K562 (cell line): ENCODE measurements around the gene MRPS10. TPM values are rescaled to one million over a fixed set of nuclear protein-coding genes. Genes with fewer than 3 reads are reported as not detected.

Experiments used
- CEBPG ChIP-seq, 3 experiments: fragments of 200-800 bp in 1 of 3; sonication (Bioruptor generic) in 1 of 3; sonication (generic) in 1 of 3; formaldehyde crosslinking in 1 of 3; IDR thresholded peaks in 2 of 3; conservative IDR thresholded peaks in 1 of 3; 2 replicates each; pipeline versions ENCODE4 v1.6.1 to v1.8.0; 2016 to 2022; ENCODE audit warnings: missing compliant biosample characterization in 2 of 3, missing genetic modification characterization in 2 of 3, mild to moderate bottlenecking in 1 of 3, missing genetic modification reagents in 1 of 3
- EP400 ChIP-seq: fragments of 450-650 bp; IDR thresholded peaks from 2 replicates; pipeline ENCODE4 v1.6.1; 2017; ENCODE audit warnings: antibody characterized with exemption, mild to moderate bottlenecking, moderate library complexity
- FOXA3 ChIP-seq, 2 experiments: fragments of 450-650 bp in 1 of 2; sonication (generic) in 1 of 2; formaldehyde crosslinking; IDR thresholded peaks in 1 of 2; conservative IDR thresholded peaks in 1 of 2; 2 replicates each; pipeline versions ENCODE4 v1.4.0 to v1.8.0; 2020 to 2022; ENCODE audit warnings: mild to moderate bottlenecking in 2 of 2, missing genetic modification reagents in 1 of 2
- KAT8 ChIP-seq: fragments of 450-650 bp; IDR thresholded peaks from 2 replicates; pipeline ENCODE4 v1.6.1; 2016; ENCODE audit warnings: low read depth, mild to moderate bottlenecking
- L3MBTL2 ChIP-seq: fragments of 450-650 bp; IDR thresholded peaks from 2 replicates; pipeline ENCODE4 v1.6.1; 2016; ENCODE audit warnings: mild to moderate bottlenecking, moderate library complexity
- MAZ ChIP-seq, 2 experiments: fragments of 450-650 bp in 1 of 2; sonication (generic) in 1 of 2; formaldehyde crosslinking; IDR thresholded peaks in 1 of 2; conservative IDR thresholded peaks in 1 of 2; 2 replicates each; pipeline versions ENCODE4 v1.4.0 to v1.5.0; 2020; ENCODE audit warnings: mild to moderate bottlenecking in 1 of 2, missing genetic modification reagents in 1 of 2
- MIER1 ChIP-seq: fragments of 450-650 bp; IDR thresholded peaks from 2 replicates; pipeline ENCODE4 v1.6.1; 2016; ENCODE audit warnings: antibody characterized with exemption, mild to moderate bottlenecking, low read depth
- POLR2AphosphoS2 ChIP-seq: IDR thresholded peaks from 2 replicates; pipeline ENCODE4 v1.6.1; 2012; ENCODE audit warnings: low read length, improper control_type of control experiment
- SP2 ChIP-seq: IDR thresholded peaks from 2 replicates; pipeline ENCODE4 v1.6.1; 2011; ENCODE audit warnings: mild to moderate bottlenecking, low read depth, low read length, moderate library complexity; ENCODE audit not compliant: poor library complexity, severe bottlenecking; ENCODE audit errors: extremely low read depth
- SRSF3 ChIP-seq: fragments of 200-400 bp; formaldehyde crosslinking; IDR thresholded peaks from 2 replicates; pipeline ENCODE4 v1.6.1; 2016; ENCODE audit warnings: mild to moderate bottlenecking, low read length, moderate library complexity; ENCODE audit not compliant: insufficient read depth
- ZNF551 ChIP-seq: fragments of 250-450 bp; sonication (Bioruptor Pico); IDR thresholded peaks from 2 replicates; pipeline ENCODE4 v1.5.0; 2021; ENCODE audit warnings: mild to moderate bottlenecking, moderate library complexity
- polyA plus RNA-seq, 8 experiments: library from polyadenylated mRNA; depleted of rRNA in 4 of 8; stranded (reverse) in 5 of 8; unstranded in 3 of 8; fragments of >200 nt; fragmentation: Nextera tagmentation in 2 of 8; fragmentation: Illumina TruSeq in 1 of 8; extraction: Ambion mirVana in 2 of 8; extraction: Trizol in 1 of 8; gene quantifications; 2 replicates each; pipeline versions ENCODE4 v1.2.1 to v1.2.3, GENCODE V29; 2011 to 2014; ENCODE audit warnings: inconsistent platforms in 1 of 8, missing spikeins in 1 of 8
- total RNA-seq, 7 experiments: library from RNA; depleted of rRNA in 6 of 7; stranded (reverse); fragments of >200 nt in 6 of 7; fragmentation: Illumina TruSeq in 2 of 7; extraction: Trizol in 2 of 7; gene quantifications; 2 replicates each; pipeline versions ENCODE4 v1.2.1 to v1.2.3, GENCODE V29; 2011 to 2021; ENCODE audit warnings: low replicate concordance in 1 of 7
- TF ChIP-seq, protein P1 (sequence below): IDR thresholded peaks from 3 replicates; pipeline ENCODE4 v1.6.1; 2011; ENCODE audit warnings: borderline replicate concordance, mild to moderate bottlenecking, moderate library complexity; ENCODE audit not compliant: insufficient read length; ENCODE audit errors: extremely low read depth
- TF ChIP-seq, protein P2 (sequence below), 3 experiments: IDR thresholded peaks in 2 of 3; conservative IDR thresholded peaks in 1 of 3; 2 replicates each; pipeline ENCODE4 v1.5.1; 2011 to 2012; ENCODE audit warnings: low read length in 3 of 3, mild to moderate bottlenecking in 3 of 3, control low read depth in 2 of 3, improper control_type of control experiment in 1 of 3, inconsistent platforms in 1 of 3, low read depth in 1 of 3, mixed read lengths in 1 of 3, moderate library complexity in 1 of 3; ENCODE audit not compliant: insufficient read depth in 2 of 3
- TF ChIP-seq, protein P3 (sequence below), 2 experiments: fragments of 150-350 bp in 1 of 2; IDR thresholded peaks; 2 replicates each; pipeline ENCODE4 v1.6.1; 2012 to 2016; ENCODE audit warnings: low read depth in 2 of 2, low read length in 2 of 2, mild to moderate bottlenecking in 1 of 2, moderate library complexity in 1 of 2
- TF ChIP-seq, protein P4 (sequence below), 3 experiments: fragments of 200-800 bp in 1 of 3; sonication (Bioruptor generic) in 1 of 3; sonication (generic) in 1 of 3; formaldehyde crosslinking in 1 of 3; IDR thresholded peaks; 2 replicates each; pipeline versions ENCODE4 v1.6.1 to v1.8.0; 2016 to 2022; ENCODE audit warnings: mild to moderate bottlenecking in 2 of 3, missing compliant biosample characterization in 2 of 3, missing genetic modification characterization in 2 of 3, missing genetic modification reagents in 1 of 3

The MRPS10 gene
- total and polyA plus RNA-seq, 9 of the 15 experiments (the other 6 are each of a cell fraction or from before 2014, with no cell fraction given) = 48.6 to 166 (median 93.7) TPM

DNA sequence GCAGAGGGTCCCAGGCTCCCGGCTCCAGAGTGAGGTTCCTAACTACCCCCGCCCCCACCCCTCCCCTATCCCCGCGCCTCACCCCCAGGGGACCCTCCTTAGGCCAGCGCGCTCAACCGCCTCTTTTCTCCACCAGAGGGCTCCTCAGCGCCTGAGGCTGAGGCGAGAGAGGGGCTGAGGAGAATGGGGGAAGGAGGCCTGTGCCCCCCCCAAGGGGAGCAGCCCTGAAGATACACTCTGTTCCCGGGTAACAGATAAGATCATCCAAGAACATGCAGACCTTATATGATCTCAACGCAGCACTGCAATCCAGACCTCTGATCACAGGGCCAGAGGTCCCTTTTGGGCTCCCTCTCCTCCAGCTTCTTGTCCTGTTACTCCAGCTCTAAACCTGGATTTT, 43.3 kb upstream of the MRPS10 start (continued):
- no peak for TF ChIP-seq MIER1
- TF ChIP-seq KAT8 = no peak
- TF ChIP-seq FOXA3 (CRISPR knock-in tag; conservative IDR thresholded peaks at IDR 0.05 in 1 of 2, IDR thresholded peaks at IDR 0.05 in 1 of 2) = 0 out of 4 replicates have a peak, but pooled peaks of 1 of the 2 experiments have one; percentile 42
- 0 out of 2 replicates have a peak, but pooled peaks have one; percentile 1 for TF ChIP-seq EP400
- TF ChIP-seq L3MBTL2 = 0 out of 2 replicates have a peak, but pooled peaks have one; percentile 4
- TF ChIP-seq CEBPG (CRISPR knock-in tag; IDR thresholded peaks at IDR 0.05) = no peak
- no peak for TF ChIP-seq CEBPG (tag; conservative IDR thresholded peaks at IDR 0.05 in 1 of 2, IDR thresholded peaks at IDR 0.05 in 1 of 2)
- TF ChIP-seq, protein P1, sequence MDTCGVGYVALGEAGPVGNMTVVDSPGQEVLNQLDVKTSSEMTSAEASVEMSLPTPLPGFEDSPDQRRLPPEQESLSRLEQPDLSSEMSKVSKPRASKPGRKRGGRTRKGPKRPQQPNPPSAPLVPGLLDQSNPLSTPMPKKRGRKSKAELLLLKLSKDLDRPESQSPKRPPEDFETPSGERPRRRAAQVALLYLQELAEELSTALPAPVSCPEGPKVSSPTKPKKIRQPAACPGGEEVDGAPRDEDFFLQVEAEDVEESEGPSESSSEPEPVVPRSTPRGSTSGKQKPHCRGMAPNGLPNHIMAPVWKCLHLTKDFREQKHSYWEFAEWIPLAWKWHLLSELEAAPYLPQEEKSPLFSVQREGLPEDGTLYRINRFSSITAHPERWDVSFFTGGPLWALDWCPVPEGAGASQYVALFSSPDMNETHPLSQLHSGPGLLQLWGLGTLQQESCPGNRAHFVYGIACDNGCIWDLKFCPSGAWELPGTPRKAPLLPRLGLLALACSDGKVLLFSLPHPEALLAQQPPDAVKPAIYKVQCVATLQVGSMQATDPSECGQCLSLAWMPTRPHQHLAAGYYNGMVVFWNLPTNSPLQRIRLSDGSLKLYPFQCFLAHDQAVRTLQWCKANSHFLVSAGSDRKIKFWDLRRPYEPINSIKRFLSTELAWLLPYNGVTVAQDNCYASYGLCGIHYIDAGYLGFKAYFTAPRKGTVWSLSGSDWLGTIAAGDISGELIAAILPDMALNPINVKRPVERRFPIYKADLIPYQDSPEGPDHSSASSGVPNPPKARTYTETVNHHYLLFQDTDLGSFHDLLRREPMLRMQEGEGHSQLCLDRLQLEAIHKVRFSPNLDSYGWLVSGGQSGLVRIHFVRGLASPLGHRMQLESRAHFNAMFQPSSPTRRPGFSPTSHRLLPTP = no peak
- no peak for TF ChIP-seq SP2
- TF ChIP-seq POLR2AphosphoS2 = no peak
- peak in 1 of 2 experiments; percentile 41; a peak in 2 of 4 replicates for TF ChIP-seq MAZ (CRISPR knock-in tag; conservative IDR thresholded peaks at IDR 0.05 in 1 of 2, IDR thresholded peaks at IDR 0.05 in 1 of 2)
- TF ChIP-seq, protein P2, sequence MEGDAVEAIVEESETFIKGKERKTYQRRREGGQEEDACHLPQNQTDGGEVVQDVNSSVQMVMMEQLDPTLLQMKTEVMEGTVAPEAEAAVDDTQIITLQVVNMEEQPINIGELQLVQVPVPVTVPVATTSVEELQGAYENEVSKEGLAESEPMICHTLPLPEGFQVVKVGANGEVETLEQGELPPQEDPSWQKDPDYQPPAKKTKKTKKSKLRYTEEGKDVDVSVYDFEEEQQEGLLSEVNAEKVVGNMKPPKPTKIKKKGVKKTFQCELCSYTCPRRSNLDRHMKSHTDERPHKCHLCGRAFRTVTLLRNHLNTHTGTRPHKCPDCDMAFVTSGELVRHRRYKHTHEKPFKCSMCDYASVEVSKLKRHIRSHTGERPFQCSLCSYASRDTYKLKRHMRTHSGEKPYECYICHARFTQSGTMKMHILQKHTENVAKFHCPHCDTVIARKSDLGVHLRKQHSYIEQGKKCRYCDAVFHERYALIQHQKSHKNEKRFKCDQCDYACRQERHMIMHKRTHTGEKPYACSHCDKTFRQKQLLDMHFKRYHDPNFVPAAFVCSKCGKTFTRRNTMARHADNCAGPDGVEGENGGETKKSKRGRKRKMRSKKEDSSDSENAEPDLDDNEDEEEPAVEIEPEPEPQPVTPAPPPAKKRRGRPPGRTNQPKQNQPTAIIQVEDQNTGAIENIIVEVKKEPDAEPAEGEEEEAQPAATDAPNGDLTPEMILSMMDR (IDR thresholded peaks at IDR 0.05 in 2 of 3, conservative IDR thresholded peaks at IDR 0.05 in 1 of 3; ENCODE audit: insufficient read depth in 2 of 3, low read depth in 1 of 3, low read length in 3 of 3) = peak; percentile 49 to 73 (median 54)
- TF ChIP-seq ZNF551 (CRISPR knock-in tag) = no peak
- TF ChIP-seq, protein P3, sequence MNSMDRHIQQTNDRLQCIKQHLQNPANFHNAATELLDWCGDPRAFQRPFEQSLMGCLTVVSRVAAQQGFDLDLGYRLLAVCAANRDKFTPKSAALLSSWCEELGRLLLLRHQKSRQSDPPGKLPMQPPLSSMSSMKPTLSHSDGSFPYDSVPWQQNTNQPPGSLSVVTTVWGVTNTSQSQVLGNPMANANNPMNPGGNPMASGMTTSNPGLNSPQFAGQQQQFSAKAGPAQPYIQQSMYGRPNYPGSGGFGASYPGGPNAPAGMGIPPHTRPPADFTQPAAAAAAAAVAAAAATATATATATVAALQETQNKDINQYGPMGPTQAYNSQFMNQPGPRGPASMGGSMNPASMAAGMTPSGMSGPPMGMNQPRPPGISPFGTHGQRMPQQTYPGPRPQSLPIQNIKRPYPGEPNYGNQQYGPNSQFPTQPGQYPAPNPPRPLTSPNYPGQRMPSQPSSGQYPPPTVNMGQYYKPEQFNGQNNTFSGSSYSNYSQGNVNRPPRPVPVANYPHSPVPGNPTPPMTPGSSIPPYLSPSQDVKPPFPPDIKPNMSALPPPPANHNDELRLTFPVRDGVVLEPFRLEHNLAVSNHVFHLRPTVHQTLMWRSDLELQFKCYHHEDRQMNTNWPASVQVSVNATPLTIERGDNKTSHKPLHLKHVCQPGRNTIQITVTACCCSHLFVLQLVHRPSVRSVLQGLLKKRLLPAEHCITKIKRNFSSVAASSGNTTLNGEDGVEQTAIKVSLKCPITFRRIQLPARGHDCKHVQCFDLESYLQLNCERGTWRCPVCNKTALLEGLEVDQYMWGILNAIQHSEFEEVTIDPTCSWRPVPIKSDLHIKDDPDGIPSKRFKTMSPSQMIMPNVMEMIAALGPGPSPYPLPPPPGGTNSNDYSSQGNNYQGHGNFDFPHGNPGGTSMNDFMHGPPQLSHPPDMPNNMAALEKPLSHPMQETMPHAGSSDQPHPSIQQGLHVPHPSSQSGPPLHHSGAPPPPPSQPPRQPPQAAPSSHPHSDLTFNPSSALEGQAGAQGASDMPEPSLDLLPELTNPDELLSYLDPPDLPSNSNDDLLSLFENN (IDR thresholded peaks at IDR 0.05; ENCODE audit: low read depth in 2 of 2, low read length in 2 of 2) = no peak
- TF ChIP-seq, protein P4, sequence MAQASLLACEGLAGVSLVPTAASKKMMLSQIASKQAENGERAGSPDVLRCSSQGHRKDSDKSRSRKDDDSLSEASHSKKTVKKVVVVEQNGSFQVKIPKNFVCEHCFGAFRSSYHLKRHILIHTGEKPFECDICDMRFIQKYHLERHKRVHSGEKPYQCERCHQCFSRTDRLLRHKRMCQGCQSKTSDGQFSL (CRISPR knock-in tag; IDR thresholded peaks at IDR 0.05) = peak; percentile 72
- TF ChIP-seq, protein P4 (tag; IDR thresholded peaks at IDR 0.05) = peak in 1 of 2 experiments; percentile 89; a peak in 2 of 4 replicates
- TF ChIP-seq SRSF3 = no peak
